B cell (primary cell): ENCODE results near the gene RNF44.

Experiments
- EZH2 ChIP-seq: IDR thresholded peaks from 2 replicates; pipeline ENCODE4 v1.6.1; 2012; ENCODE audit warnings: borderline replicate concordance, low read depth, mild to moderate bottlenecking, moderate library complexity, low read length; ENCODE audit not compliant: insufficient read depth, poor library complexity, severe bottlenecking
- TF ChIP-seq, protein P1 (sequence below): fragments of 200-600 bp; IDR thresholded peaks from one replicate; pipeline ENCODE4 v1.8.0; 2022; ENCODE audit warnings: antibody characterized with exemption, mild to moderate bottlenecking

DNA sequence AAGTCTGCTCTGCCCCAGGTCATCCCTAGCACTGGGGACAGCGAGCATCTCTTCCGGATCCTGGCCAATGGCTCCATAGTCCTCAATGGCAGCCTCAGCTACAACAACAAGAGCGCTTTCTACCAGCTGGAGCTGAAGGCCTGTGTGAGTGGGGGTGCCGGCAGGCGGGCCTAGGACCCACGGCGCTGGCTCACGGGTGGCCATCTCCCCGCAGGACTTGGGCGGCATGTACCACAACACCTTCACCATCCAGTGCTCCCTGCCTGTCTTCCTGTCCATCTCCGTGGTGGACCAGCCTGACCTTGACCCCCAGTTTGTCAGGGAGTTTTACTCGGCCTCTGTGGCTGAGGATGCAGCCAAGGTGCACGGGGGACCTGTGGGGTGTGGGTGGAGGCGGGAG, 37.9 kb upstream of the RNF44 start:
- TF ChIP-seq, protein P1, sequence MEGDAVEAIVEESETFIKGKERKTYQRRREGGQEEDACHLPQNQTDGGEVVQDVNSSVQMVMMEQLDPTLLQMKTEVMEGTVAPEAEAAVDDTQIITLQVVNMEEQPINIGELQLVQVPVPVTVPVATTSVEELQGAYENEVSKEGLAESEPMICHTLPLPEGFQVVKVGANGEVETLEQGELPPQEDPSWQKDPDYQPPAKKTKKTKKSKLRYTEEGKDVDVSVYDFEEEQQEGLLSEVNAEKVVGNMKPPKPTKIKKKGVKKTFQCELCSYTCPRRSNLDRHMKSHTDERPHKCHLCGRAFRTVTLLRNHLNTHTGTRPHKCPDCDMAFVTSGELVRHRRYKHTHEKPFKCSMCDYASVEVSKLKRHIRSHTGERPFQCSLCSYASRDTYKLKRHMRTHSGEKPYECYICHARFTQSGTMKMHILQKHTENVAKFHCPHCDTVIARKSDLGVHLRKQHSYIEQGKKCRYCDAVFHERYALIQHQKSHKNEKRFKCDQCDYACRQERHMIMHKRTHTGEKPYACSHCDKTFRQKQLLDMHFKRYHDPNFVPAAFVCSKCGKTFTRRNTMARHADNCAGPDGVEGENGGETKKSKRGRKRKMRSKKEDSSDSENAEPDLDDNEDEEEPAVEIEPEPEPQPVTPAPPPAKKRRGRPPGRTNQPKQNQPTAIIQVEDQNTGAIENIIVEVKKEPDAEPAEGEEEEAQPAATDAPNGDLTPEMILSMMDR = no peak
- no peak for TF ChIP-seq EZH2
